Natural killer cell (primary cell): Measurements from ENCODE around the gene BMAL2. TPM values are rescaled to one million over a fixed set of nuclear protein-coding genes. Genes with fewer than 3 reads are reported as not detected.

Experiments used
- total RNA-seq, 4 donors: library from RNA; stranded (reverse); fragments of 120-200 nt in 1 of 4; gene quantifications; one replicate each; pipeline versions ENCODE4 v1.2.3 to v1.2.4, GENCODE V29; 2013 to 2022

BMAL2 gene
- total RNA-seq, 3 donors from 2014 or later (not counting 1 experiment from before 2014, with no cell fraction given) = 0.16 to 0.33 (median 0.19) TPM

Other genes with a start within 250 kb of the BMAL2 start
- gene STK38L, start 88.5 kb upstream of the BMAL2 start, total RNA-seq = 10 to 100 TPM; 14.0 to 17.0 (median 15.0) TPM
- not detected for gene SMCO2, start 113.9 kb downstream of the BMAL2 start, total RNA-seq
- 1 to 10 TPM in 2 of 3 donors, under 1 TPM in 1; 0.73 to 1.6 (median 1.4) TPM for gene PPFIBP1, start 191.4 kb downstream of the BMAL2 start, total RNA-seq